Lung (tissue), 12 donors: ENCODE results near the gene ESPNL. TPM values are rescaled to one million over a fixed set of nuclear protein-coding genes. Genes with fewer than 3 reads are reported as not detected.

ENCODE experiments used
- ATAC-seq: fragments of 200-7000 bp; cut with Tn5 transposase; one replicate; pipeline ENCODE4 v1.9.1; 2020; ENCODE audit warnings: moderate number of reproducible peaks; ENCODE audit not compliant: insufficient read depth, low FRiP score
- DNase-seq, 3 donors: peaks; one replicate each; pipeline ENCODE4 v3.0.0-alpha.2; 2013 to 2017
- H3K27ac ChIP-seq, 2 donors: one replicate each; pipeline ENCODE4 v1.5.1; 2013; ENCODE audit warnings: mild to moderate bottlenecking in 2 of 2, moderate library complexity in 2 of 2, control low read depth in 1 of 2, inconsistent platforms in 1 of 2, low read depth in 1 of 2, low read length in 1 of 2
- H3K27me3 ChIP-seq, 3 donors: one replicate each; pipeline ENCODE4 v1.5.1; 2013; ENCODE audit warnings: low read length in 2 of 3; ENCODE audit not compliant: control insufficient read depth in 3 of 3, insufficient read depth in 3 of 3
- H3K36me3 ChIP-seq, 4 donors: one replicate each; pipeline ENCODE4 v1.5.1; 2013; ENCODE audit warnings: low read length in 4 of 4, mild to moderate bottlenecking in 1 of 4, moderate library complexity in 1 of 4; ENCODE audit not compliant: control insufficient read depth in 4 of 4, insufficient read depth in 4 of 4
- H3K4me1 ChIP-seq, 5 donors: one replicate each; pipeline ENCODE4 v1.5.1; 2013; ENCODE audit warnings: low read length in 5 of 5, mild to moderate bottlenecking in 2 of 5, moderate library complexity in 1 of 5; ENCODE audit not compliant: control insufficient read depth in 5 of 5, insufficient read depth in 5 of 5
- H3K4me3 ChIP-seq: one replicate; pipeline ENCODE4 v1.5.1; 2013; ENCODE audit warnings: mild to moderate bottlenecking, control low read depth, moderate library complexity
- H3K9ac ChIP-seq, 2 donors: one replicate each; pipeline ENCODE4 v1.5.1; 2013; ENCODE audit warnings: low read length in 2 of 2, control low read depth in 1 of 2; ENCODE audit not compliant: insufficient read depth in 1 of 2
- H3K9me3 ChIP-seq, 4 donors: one replicate each; pipeline ENCODE4 v1.5.1; 2013; ENCODE audit warnings: low read length in 3 of 4, mild to moderate bottlenecking in 1 of 4, moderate library complexity in 1 of 4; ENCODE audit not compliant: control insufficient read depth in 4 of 4, insufficient read depth in 3 of 4
- WGBS, 2 donors: extraction: QIAGEN DNeasy Blood & Tissue Kit; methylation state at CpG; one replicate each; pipeline ENCODE4 v1.1.7; 2013; 5-methylcytosine and 5-hydroxymethylcytosine counted together
- polyA plus RNA-seq, 2 donors: library from polyadenylated mRNA; stranded (reverse); fragments of 200-250 nt; gene quantifications; one replicate each; pipeline ENCODE4 v1.2.1, GENCODE V29; 2013
- total RNA-seq, 2 donors: library from RNA; depleted of rRNA in 1 of 2; stranded (reverse); fragments of >200 nt in 1 of 2; gene quantifications; one replicate each; pipeline ENCODE4 v1.2.1, GENCODE V29; 2014 to 2021
- TF ChIP-seq, protein P1 (sequence below): IDR thresholded peaks from 2 replicates; pipeline ENCODE4 v1.5.1; 2012; ENCODE audit warnings: mild to moderate bottlenecking; ENCODE audit errors: control extremely low read depth, extremely low read depth
- donor health status: control.
- donor health status: control.
- donor health status: Bipolar disorder and iron deficiency.
- donor health status: healthy.
- donor health status: DM: yes; HTN: yes; CAD: no.

Gene ESPNL
- total and polyA plus RNA-seq, 4 donors = 0.07 to 3.0 (median 1.2) TPM

GRCh38 chr2:238123218-238123971, 23.3 kb downstream of the ESPNL start:
- Histone ChIP-seq H3K9me3 (peaks cover 0 to 3% (median 0%) of the 10 kb centered on the region in 4 donors), H3K36me3 (no peaks in the 10 kb centered on the region), H3K27me3 (peaks cover 0 to 5% (median 0%) of the 10 kb centered on the region in 3 donors), H3K27ac (no peak overlapping the region), H3K4me3 (no peak overlapping the region), H3K9ac (no peak overlapping the region), H3K4me1 (peaks cover 0 to 18% (median 4%) of the 10 kb centered on the region in 5 donors)
- TF ChIP-seq, protein P1, sequence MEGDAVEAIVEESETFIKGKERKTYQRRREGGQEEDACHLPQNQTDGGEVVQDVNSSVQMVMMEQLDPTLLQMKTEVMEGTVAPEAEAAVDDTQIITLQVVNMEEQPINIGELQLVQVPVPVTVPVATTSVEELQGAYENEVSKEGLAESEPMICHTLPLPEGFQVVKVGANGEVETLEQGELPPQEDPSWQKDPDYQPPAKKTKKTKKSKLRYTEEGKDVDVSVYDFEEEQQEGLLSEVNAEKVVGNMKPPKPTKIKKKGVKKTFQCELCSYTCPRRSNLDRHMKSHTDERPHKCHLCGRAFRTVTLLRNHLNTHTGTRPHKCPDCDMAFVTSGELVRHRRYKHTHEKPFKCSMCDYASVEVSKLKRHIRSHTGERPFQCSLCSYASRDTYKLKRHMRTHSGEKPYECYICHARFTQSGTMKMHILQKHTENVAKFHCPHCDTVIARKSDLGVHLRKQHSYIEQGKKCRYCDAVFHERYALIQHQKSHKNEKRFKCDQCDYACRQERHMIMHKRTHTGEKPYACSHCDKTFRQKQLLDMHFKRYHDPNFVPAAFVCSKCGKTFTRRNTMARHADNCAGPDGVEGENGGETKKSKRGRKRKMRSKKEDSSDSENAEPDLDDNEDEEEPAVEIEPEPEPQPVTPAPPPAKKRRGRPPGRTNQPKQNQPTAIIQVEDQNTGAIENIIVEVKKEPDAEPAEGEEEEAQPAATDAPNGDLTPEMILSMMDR = no peak
- DNase-seq (no peak), ATAC-seq (no peak)
- 78 to 87% methylated on average over 22 of the region's 22 CpGs for WGBS, 2 donors

GRCh38 chr2:238123991-238124470, 23.9 kb downstream of the ESPNL start:
- Histone ChIP-seq H3K27me3 (no peaks in the 10 kb centered on the region), H3K4me3 (no peak overlapping the region), H3K9me3 (peaks cover 0 to 3% (median 0%) of the 10 kb centered on the region in 4 donors), H3K9ac (no peak overlapping the region), H3K4me1 (peaks cover 0 to 20% (median 4%) of the 10 kb centered on the region in 5 donors), H3K36me3 (no peaks in the 10 kb centered on the region), H3K27ac (no peak overlapping the region)
- no peak for ATAC-seq
- TF ChIP-seq, protein P1 = no peak
- WGBS, 2 donors = 79 to 80% methylated on average over 14 of the region's 14 CpGs
- no peak for DNase-seq

- no peak overlapping the region for H3K27ac ChIP-seq
- ATAC-seq = no peak
- no peak overlapping the region for H3K4me3 ChIP-seq
- H3K27me3 ChIP-seq = no peaks in the 10 kb centered on the region
- DNase-seq = no peak
- peaks cover 0 to 3% (median 0%) of the 10 kb centered on the region in 4 donors for H3K9me3 ChIP-seq
- H3K4me1 ChIP-seq = peaks cover 0 to 20% (median 4%) of the 10 kb centered on the region in 5 donors
- TF ChIP-seq, protein P1 = no peak
- no peaks in the 10 kb centered on the region for H3K36me3 ChIP-seq
- WGBS, 2 donors = 93 to 95% methylated on average over 19 of the region's 19 CpGs
- H3K9ac ChIP-seq = no peak overlapping the region
Observed at GRCh38 chr2:238124488-238125126, 24.5 kb downstream of the ESPNL start.
